ENCODE data around the gene RYR3. TPM values are rescaled to one million over a fixed set of nuclear protein-coding genes. Genes with fewer than 3 reads are reported as not detected.

Gene RYR3
- total and polyA plus RNA-seq, 2 of the 13 experiments (the other 11 are each of a cell fraction or from before 2014, with no cell fraction given) = not detected

- in situ Hi-C loops (cut with HindIII; ENCODE audit: extremely low pct_ligation_motif_present, low pct_unique_long_range_greater_than_20kb) = no loop called here
- ChIA-PET POLR2A (no interaction called here), CTCF (ENCODE audit: low intra/inter-chr PET ratio, low total read pairs) (no interaction called here)
- H4K20me1 ChIP-seq (ENCODE audit: insufficient read depth, low read length) = no peaks in the 10 kb centered on the region
- H3K9ac ChIP-seq (ENCODE audit: insufficient read depth, low read depth, low read length) = no peak overlapping the region
- no peaks in the 10 kb centered on the region for H3K4me1 ChIP-seq (ENCODE audit: insufficient read depth, low read length)
- H3K27ac ChIP-seq (ENCODE audit: extremely low read length, insufficient read depth, low read length) = no peak overlapping the region
- no peak overlapping the region for H2AFZ ChIP-seq (ENCODE audit: low read length)
- peaks cover 0 to 25% of the 10 kb centered on the region in 2 experiments; a peak in 3 of 5 replicates for H3K27me3 ChIP-seq (ENCODE audit: control insufficient read depth in 1 of 2, insufficient read depth in 2 of 2, low read length in 2 of 2)
- H3K9me3 ChIP-seq (ENCODE audit: low read length) = no peaks in the 10 kb centered on the region
- ATAC-seq (no peak), DNase-seq (ENCODE audit: low spot score) (no peak), FAIRE-seq (no peak)
- intact Hi-C loops (cut with micrococcal nuclease; ENCODE audit: unreplicated experiment) = no loop called here
- BruUV-seq (replicated peaks) = no TSS peak
- no peak overlapping the region for H3K4me2 ChIP-seq (ENCODE audit: low read depth, low read length)
- no peaks in the 10 kb centered on the region for H3K79me2 ChIP-seq (ENCODE audit: insufficient read depth, low read length)
- H3K36me3 ChIP-seq (replicated peaks in 1 of 2; ENCODE audit: control insufficient read depth in 1 of 2, insufficient read depth in 2 of 2, low read length in 2 of 2) = no peaks in the 10 kb centered on the region
- WGBS (ENCODE audit: low lambda C conversion rate) = 3% methylated on average over 4 of the region's 6 CpGs
- no peak overlapping the region for H3K4me3 ChIP-seq (replicated peaks in 1 of 3; ENCODE audit: insufficient read depth in 1 of 3, low read depth in 2 of 3, low read length in 3 of 3)
- TF ChIP-seq ZNF713 (CRISPR knock-in tag; IDR thresholded peaks at IDR 0.05) (no peak), ZNF614 (CRISPR knock-in tag; IDR thresholded peaks at IDR 0.05; ENCODE audit: borderline replicate concordance) (no peak), ZNF562 (CRISPR knock-in tag; IDR thresholded peaks at IDR 0.05; ENCODE audit: borderline replicate concordance) (no peak), ETV6 (CRISPR knock-in tag; conservative IDR thresholded peaks at IDR 0.05) (no peak), SMAD3 (CRISPR knock-in tag; IDR thresholded peaks at IDR 0.05) (no peak), ZNF775 (CRISPR knock-in tag; IDR thresholded peaks at IDR 0.05; ENCODE audit: borderline replicate concordance) (no peak), ZFX (CRISPR knock-in tag; IDR thresholded peaks at IDR 0.05; ENCODE audit: low read depth) (no peak), ZNF605 (CRISPR knock-in tag; IDR thresholded peaks at IDR 0.05) (no peak), RFXAP (CRISPR knock-in tag; IDR thresholded peaks at IDR 0.05; ENCODE audit: borderline replicate concordance) (no peak), GABPA (IDR thresholded peaks at IDR 0.05; ENCODE audit: low read depth, low read length) (no peak), GABPA (CRISPR knock-in tag; IDR thresholded peaks at IDR 0.05; ENCODE audit: low read depth) (no peak), ZNF451 (CRISPR knock-in tag; IDR thresholded peaks at IDR 0.05) (no peak), HOXA5 (CRISPR knock-in tag; IDR thresholded peaks at IDR 0.05) (no peak), ZNF772 (CRISPR knock-in tag; IDR thresholded peaks at IDR 0.05) (no peak), RFX5 (IDR thresholded peaks at IDR 0.05; ENCODE audit: low read depth, low read length) (no peak), ZFP41 (CRISPR knock-in tag; IDR thresholded peaks at IDR 0.05; ENCODE audit: borderline replicate concordance) (no peak), NR2F2 (IDR thresholded peaks at IDR 0.05; ENCODE audit: borderline replicate concordance, low read depth) (no peak)
- TF ChIP-seq, protein P1, sequence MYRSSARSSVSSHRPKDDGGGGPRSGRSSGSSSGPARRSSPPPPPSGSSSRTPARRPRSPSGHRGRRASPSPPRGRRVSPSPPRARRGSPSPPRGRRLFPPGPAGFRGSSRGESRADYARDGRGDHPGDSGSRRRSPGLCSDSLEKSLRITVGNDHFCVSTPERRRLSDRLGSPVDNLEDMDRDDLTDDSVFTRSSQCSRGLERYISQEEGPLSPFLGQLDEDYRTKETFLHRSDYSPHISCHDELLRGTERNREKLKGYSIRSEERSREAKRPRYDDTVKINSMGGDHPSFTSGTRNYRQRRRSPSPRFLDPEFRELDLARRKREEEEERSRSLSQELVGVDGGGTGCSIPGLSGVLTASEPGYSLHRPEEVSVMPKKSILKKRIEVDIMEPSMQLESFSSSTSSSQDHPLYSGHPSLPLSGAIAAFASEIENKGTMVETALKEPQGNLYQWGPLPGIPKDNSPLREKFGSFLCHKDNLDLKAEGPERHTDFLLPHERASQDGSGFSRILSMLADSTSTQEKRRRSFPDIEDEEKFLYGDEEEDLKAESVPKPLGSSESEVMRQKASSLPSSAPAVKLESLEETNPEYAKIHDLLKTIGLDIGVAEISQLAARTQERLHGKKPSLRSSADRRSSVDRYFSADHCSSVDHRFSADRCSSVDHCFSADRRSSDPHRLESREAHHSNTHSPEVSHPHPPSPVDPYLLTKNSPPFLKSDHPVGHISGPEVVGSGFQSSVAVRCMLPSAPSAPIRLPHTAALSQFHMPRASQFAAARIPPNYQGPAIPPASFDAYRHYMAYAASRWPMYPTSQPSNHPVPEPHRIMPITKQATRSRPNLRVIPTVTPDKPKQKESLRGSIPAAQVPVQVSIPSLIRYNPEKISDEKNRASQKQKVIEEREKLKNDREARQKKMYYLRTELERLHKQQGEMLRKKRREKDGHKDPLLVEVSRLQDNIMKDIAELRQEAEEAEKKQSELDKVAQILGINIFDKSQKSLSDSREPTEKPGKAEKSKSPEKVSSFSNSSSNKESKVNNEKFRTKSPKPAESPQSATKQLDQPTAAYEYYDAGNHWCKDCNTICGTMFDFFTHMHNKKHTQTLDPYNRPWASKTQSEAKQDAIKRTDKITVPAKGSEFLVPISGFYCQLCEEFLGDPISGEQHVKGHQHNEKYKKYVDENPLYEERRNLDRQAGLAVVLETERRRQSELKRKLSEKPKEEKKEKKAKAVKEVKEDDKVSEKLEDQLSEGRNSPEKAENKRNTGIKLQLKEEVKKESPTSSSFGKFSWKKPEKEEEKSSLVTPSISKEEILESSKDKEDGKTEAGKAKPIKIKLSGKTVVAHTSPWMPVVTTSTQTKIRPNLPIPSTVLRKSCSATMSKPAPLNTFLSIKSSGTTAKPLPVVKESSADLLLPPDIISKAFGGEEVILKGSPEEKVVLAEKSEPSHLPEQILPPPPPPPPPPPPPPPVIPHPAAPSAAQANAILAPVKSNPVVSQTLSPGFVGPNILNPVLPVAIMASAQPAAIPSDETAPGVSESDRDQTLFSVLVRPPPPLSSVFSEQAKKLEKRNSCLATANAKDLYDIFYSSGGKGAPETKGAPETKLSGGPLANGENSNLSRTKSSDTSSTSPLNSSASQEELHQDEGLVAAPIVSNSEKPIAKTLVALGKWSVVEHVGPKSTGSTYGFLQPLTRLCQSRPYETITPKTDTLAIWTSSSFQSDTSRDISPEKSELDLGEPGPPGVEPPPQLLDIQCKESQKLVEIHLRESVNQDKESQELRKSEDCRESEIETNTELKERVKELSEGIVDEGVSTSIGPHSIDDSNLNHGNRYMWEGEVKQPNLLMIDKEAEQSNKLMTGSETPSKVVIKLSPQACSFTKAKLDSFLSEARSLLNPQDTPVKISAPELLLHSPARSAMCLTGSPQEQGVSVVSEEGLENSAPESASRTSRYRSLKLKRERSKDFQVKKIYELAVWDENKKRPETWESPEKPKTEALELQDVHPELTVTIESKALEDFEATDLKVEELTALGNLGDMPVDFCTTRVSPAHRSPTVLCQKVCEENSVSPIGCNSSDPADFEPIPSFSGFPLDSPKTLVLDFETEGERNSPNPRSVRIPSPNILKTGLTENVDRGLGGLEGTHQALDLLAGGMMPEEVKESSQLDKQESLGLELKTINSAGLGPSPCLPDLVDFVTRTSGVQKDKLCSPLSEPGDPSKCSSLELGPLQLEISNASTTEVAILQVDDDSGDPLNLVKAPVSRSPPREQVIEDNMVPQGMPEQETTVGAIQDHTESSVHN (CRISPR knock-in tag; IDR thresholded peaks at IDR 0.05) = no peak
These were observed 329.2 kb downstream of the RYR3 start for GRCh38 chr15:33639978-33640377.

All from HepG2 (cell line).